ENCODE measurements around the gene TCTN2. TPM values are rescaled to one million over a fixed set of nuclear protein-coding genes. Genes with fewer than 3 reads are reported as not detected.

Gene TCTN2
- total and polyA plus RNA-seq, 2 of the 8 experiments (the other 6 are each of a cell fraction or from before 2014, with no cell fraction given), result 7.5 to 8.4 TPM

DNA sequence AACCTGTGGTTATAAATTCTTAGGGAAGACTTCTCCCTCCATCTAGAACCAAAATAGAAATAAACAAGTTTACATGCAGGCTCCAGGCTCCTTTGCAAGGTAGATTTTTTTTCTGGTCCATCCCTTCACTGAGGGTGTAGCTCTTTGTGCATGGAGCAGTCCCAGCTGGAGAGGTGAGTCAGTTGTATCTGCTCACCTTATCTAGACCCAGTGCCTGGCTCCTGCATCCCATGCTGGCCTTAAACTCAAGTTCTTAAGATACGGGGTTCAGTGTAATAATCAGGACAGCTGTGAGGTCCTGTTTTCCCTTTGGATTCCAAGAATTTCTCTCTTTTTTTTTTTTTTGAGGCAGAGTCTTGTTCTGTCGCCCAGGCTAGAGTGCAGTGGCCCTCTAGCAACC, 56.0 kb downstream of the TCTN2 start:
- CTCF ChIA-PET (ENCODE audit: partially characterized antibody), result interaction anchor here (1.1 kb wide), 1 partner anchor 17 kb away, joined by 3 read pairs; no protein-coding TSS in a partner anchor
- Histone ChIP-seq H4K91ac (replicated peaks; ENCODE audit: insufficient read length, low read length) (no peak overlapping the region), H3K23me2 (ENCODE audit: low read depth, low read length) (no peaks in the 10 kb centered on the region), H2BK12ac (ENCODE audit: low read depth, low read length) (no peak overlapping the region), H3K9me3 (ENCODE audit: insufficient read depth in 2 of 2, low read depth in 1 of 2, low read length in 1 of 2) (no peaks in the 10 kb centered on the region), H3K56ac (replicated peaks; ENCODE audit: insufficient read length, low read depth, low read length) (no peak overlapping the region), H3K27me3 (replicated peaks in 1 of 4; ENCODE audit: control insufficient read depth in 3 of 4, extremely low read depth in 1 of 4, insufficient read depth in 3 of 4, low read length in 3 of 4) (no peaks in the 10 kb centered on the region), H4K20me1 (replicated peaks in 1 of 2; ENCODE audit: control insufficient read depth in 1 of 2, insufficient read depth in 2 of 2, low read length in 2 of 2) (peaks cover 0 to 1% of the 10 kb centered on the region in 2 experiments), H3K79me1 (ENCODE audit: low read depth, low read length) (no peaks in the 10 kb centered on the region), H3K27ac (ENCODE audit: low read depth, low read length) (no peak overlapping the region), H3K23ac (ENCODE audit: insufficient read length) (no peak overlapping the region), H4K8ac (ENCODE audit: extremely low read depth, insufficient read depth, low read length) (no peak overlapping the region), H3K18ac (ENCODE audit: extremely low read depth, low read length) (no peak overlapping the region), H4K5ac (ENCODE audit: insufficient read length, low read depth, low read length) (no peak overlapping the region), H3K14ac (ENCODE audit: insufficient read length) (no peak overlapping the region), H2AFZ (ENCODE audit: low read length) (no peak overlapping the region), H3K79me2 (ENCODE audit: control insufficient read depth in 1 of 2, insufficient read depth in 2 of 2, low read length in 2 of 2) (no peaks in the 10 kb centered on the region), H2BK120ac (replicated peaks; ENCODE audit: low read depth, low read length) (no peak overlapping the region), H3K4me1 (replicated peaks in 1 of 4; ENCODE audit: control insufficient read depth in 3 of 4, insufficient read depth in 4 of 4, low read length in 3 of 4) (no peaks in the 10 kb centered on the region), H3K4ac (replicated peaks; ENCODE audit: insufficient read length, low read depth, low read length) (no peak overlapping the region), H2AK5ac (ENCODE audit: low read depth, low read length) (no peak overlapping the region), H3K4me2 (ENCODE audit: insufficient read depth in 1 of 2, low read depth in 2 of 2, low read length in 2 of 2) (no peak overlapping the region), H2BK5ac (ENCODE audit: low read depth, low read length) (no peak overlapping the region), H2BK20ac (ENCODE audit: low read length) (no peak overlapping the region), H3K9ac (replicated peaks in 1 of 4; ENCODE audit: extremely low read depth in 1 of 4, low read depth in 3 of 4, low read length in 3 of 4) (no peak overlapping the region), H2BK15ac (ENCODE audit: low read length) (no peak overlapping the region), H3K36me3 (ENCODE audit: control insufficient read depth in 2 of 4, insufficient read depth in 4 of 4, low read length in 3 of 4) (peaks cover 17 to 79% (median 57%) of the 10 kb centered on the region in 4 experiments), H3K4me3 (ENCODE audit: extremely low read depth in 1 of 4, insufficient read depth in 2 of 4, low read depth in 3 of 4, low read length in 4 of 4) (no peak overlapping the region)
- FAIRE-seq, result no peak
- POLR2A ChIA-PET (ENCODE audit: partially characterized antibody), result interaction anchor here (0.9 to 4.7 kb wide), 2 partner anchors 9 to 14 kb away, joined by 3 to 21 read pairs; partner anchors contain the start of gene ATP6V0A2
- no peak for DNase-seq (ENCODE audit: low read depth in 1 of 2, low spot score in 2 of 2)
- 96% methylated on average over 2 of the region's 2 CpGs; no CpG with 5 or more reads in 1 of the 2 experiments for WGBS, 2 experiments (ENCODE audit: extremely low coverage in 1 of 2, insufficient coverage in 1 of 2, insufficient read length in 1 of 2, insufficient replicate concordance in 2 of 2, low coverage in 1 of 2, low lambda C conversion rate in 2 of 2, missing lambda C conversion rate in 1 of 2)
- no peak for TF ChIP-seq SRF (IDR thresholded peaks at IDR 0.05; ENCODE audit: low read depth, low read length)
- TF ChIP-seq RNF2 (IDR thresholded peaks at IDR 0.05; ENCODE audit: borderline replicate concordance, low read depth, low read length, missing control alignments, poor library complexity, severe bottlenecking), result no peak
- no peak for TF ChIP-seq EGR1 (IDR thresholded peaks at IDR 0.05; ENCODE audit: borderline replicate concordance, low read depth, low read length)
- TF ChIP-seq NRF1 (IDR thresholded peaks at IDR 0.05; ENCODE audit: low read depth, low read length), result no peak
- TF ChIP-seq FOSL1 (IDR thresholded peaks at IDR 0.05; ENCODE audit: insufficient read depth, low read depth, low read length), result no peak
- no peak for TF ChIP-seq POLR2A (IDR thresholded peaks at IDR 0.05; ENCODE audit: control extremely low read depth in 1 of 2, low read depth in 2 of 2, low read length in 2 of 2)
- no peak for TF ChIP-seq RFX5 (IDR thresholded peaks at IDR 0.05; ENCODE audit: borderline replicate concordance, low read depth, low read length)
- TF ChIP-seq EP300 (IDR thresholded peaks at IDR 0.05; ENCODE audit: borderline replicate concordance in 1 of 2, low read depth in 2 of 2, low read length in 2 of 2), result no peak
- no peak for TF ChIP-seq EZH2 (IDR thresholded peaks at IDR 0.05; ENCODE audit: low read depth, low read length, severe bottlenecking)
- no peak for TF ChIP-seq CEBPB (IDR thresholded peaks at IDR 0.05; ENCODE audit: low read depth, low read length)
- no peak for TF ChIP-seq SUZ12 (IDR thresholded peaks at IDR 0.05; ENCODE audit: low read length)
- no peak for TF ChIP-seq YY1 (IDR thresholded peaks at IDR 0.05; ENCODE audit: low read depth, low read length)

All from H1 (cell line).